GM18868 (cell line): ENCODE results near the gene CTNNB1.

Experiments used
- ATAC-seq: cut with Tn5 transposase; IDR thresholded peaks from one replicate; pipeline ENCODE4 v1.9.1; 2021; ENCODE audit warnings: mild to moderate bottlenecking, moderate library complexity; ENCODE audit not compliant: unreplicated experiment

CTNNB1 gene

GRCh38 chr3:41190509-41191284, 8.6 kb upstream of the CTNNB1 start:
- peak; percentile 85 for ATAC-seq

- no peak for ATAC-seq
Observed at GRCh38 chr3:41192885-41193284, 6.4 kb upstream of the CTNNB1 start.

- no peak for ATAC-seq
Observed at GRCh38 chr3:41193794-41194539, 5.3 kb upstream of the CTNNB1 start.

- no peak for ATAC-seq
Observed at GRCh38 chr3:41194701-41195100, 4.6 kb upstream of the CTNNB1 start.

- no peak for ATAC-seq
Observed at GRCh38 chr3:41195946-41196345, 3.4 kb upstream of the CTNNB1 start.

- no peak for ATAC-seq
Observed at GRCh38 chr3:41196499-41197410, 2.5 kb upstream of the CTNNB1 start.

- no peak for ATAC-seq
Observed at GRCh38 chr3:41198046-41198445, 1.3 kb upstream of the CTNNB1 start.

- peak; percentile 4 for ATAC-seq
Observed at GRCh38 chr3:41198526-41198925, 779 bp upstream of the CTNNB1 start.

- ATAC-seq, result peak; percentile 24
Observed at GRCh38 chr3:41199866-41200668, 762 bp downstream of the CTNNB1 start.

- ATAC-seq, result no peak
Observed at GRCh38 chr3:41200669-41201021, 1.3 kb downstream of the CTNNB1 start.

GRCh38 chr3:41202075-41202833, 2.9 kb downstream of the CTNNB1 start:
- ATAC-seq, result peak; percentile 4

- ATAC-seq, result peak; percentile 32
Observed at GRCh38 chr3:41202834-41203345, 3.6 kb downstream of the CTNNB1 start.

GRCh38 chr3:41204369-41204768, 5.1 kb downstream of the CTNNB1 start:
- ATAC-seq, result no peak

- ATAC-seq, result no peak
Observed at GRCh38 chr3:41205591-41205990, 6.3 kb downstream of the CTNNB1 start.

- no peak for ATAC-seq
Observed at GRCh38 chr3:41207355-41207754, 8.1 kb downstream of the CTNNB1 start.

GRCh38 chr3:41208507-41209220, 9.4 kb downstream of the CTNNB1 start:
- ATAC-seq, result no peak

- no peak for ATAC-seq
Observed at GRCh38 chr3:41209646-41210045, 10.3 kb downstream of the CTNNB1 start.

GRCh38 chr3:41210966-41211365, 11.7 kb downstream of the CTNNB1 start:
- no peak for ATAC-seq

- ATAC-seq, result no peak
Observed at GRCh38 chr3:41212088-41212487, 12.8 kb downstream of the CTNNB1 start.
